Activated CD4-positive, alpha-beta T cell treated with anti-CD3 and anti-CD28 coated beads, Interleukin-2, amount 50 U/mL, for 1 hour (primary cell): ENCODE data around the gene KCNE3.
A peak's percentile ranks its signal among the peaks of the same experiment; 100 is the strongest.

Experiments
- DNase-seq: peaks from one replicate; pipeline ENCODE4 v3.0.0-alpha.2; 2020

KCNE3 gene

DNA sequence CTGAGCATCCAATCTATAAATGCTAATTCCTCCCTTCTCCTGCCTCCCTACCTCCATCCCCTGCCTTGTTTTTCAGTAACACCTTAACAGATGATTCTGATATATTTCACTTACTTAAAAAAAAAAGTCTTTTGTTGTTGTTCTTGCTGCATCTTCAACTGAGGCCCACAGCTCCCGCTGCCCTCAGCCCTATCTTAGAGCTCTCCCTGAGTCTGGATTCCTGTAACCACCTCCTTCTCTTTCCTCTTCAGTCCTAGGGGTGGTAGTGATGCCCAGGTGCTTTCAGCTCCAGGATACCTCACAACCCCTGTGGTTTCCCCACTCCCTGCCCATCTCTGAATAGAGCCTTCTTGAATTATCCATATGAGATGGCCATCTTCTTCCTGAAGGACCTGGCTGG, 3.7 kb upstream of the KCNE3 start:
- DNase-seq = no peak

DNA sequence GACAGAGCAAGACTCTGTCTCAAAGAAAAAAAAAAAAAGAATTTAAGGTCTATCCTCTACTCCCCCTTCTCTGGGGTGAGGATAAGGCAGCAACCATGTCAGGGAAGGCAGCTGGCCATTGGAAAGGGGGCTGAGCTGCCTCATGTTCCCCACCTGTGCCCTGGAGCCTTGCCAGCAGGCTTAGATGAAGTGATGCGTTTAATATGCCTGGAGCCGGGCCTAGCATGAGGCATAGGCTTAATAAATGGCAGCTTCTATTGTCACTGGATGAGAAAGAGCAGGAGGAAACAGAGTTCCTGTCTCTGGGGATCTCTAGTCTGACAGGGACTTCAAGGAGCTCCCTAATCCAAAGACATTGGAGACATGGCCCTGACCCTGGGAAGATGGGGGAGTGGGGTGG, 3.2 kb upstream of the KCNE3 start:
- DNase-seq = no peak

DNA sequence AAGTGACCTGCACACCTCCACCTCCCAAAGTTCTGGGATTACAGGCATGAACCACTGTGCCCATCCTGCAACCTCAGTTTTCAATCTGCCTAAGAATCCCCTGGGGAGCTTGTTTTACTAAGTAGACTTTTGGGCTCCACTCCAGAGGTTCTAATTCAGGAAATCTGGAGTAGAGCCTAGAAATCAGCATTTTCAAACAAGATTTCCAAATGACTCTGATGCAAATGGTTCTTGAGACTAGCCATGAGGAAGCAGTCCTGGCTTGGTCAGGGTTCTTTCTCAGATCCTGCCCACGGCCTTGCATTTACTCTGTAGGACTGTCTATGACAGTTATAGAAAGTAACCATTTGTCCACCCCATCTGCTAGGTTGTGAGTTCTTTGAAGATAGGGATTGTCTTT, 1.6 kb upstream of the KCNE3 start:
- DNase-seq = no peak

DNA sequence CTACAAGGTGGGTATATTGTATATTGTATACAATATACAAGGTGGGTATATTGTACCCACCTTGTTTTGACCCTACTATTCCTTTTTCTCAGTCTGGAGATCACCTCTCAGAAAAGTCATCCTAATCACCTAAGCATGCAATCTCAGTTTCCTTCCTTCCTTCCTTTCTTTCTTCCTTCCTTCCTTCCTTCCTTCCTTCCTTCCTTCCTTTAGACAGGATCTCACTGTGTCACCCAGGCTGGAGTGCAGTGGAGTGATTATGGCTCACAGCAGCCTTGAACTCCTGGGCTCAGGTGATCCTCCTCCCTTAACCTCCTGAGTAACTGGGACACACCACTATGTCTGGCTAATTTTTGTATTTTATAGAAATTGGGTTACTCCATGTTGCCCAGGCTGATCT, 1.2 kb upstream of the KCNE3 start:
- DNase-seq = no peak

DNA sequence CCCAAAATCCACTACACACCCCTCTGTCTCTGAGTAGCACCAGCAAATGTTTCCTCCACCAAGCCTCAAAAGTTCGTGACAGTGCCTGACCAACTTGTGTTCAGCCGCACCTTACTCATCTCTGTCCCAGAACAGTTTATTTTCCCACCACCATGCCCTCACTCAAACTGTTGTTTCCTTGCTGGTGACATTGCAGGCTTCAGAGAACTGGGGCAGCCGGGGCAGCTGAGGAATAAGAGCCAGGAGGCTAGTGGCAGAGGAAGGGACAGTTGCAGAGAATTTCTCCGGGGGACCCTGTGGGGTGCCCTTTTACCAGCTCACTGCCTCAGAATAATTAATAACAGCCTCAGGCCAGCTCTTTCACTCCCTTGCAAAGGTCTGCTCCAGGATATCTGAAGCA, 709 bp upstream of the KCNE3 start:
- DNase-seq = no peak

DNA sequence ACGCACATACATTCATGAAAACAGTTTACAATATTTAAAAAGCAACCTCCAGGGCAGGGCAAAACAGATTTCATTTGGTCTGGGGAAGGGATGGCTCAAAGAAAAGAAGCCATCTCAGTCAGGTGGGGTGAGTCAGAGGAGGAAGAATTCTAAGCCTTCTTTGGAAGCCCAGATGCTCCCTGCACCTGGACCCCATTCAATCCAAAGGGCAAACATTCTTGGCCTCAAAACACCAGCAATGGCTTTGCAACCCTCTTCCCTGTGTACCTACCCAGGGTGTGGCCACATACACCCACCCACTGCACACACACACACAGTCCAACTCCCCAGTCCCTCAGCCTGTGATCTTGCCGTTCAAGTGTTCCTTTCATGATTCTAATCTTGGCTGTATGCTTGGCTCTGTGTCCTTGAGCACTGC, 2.0 kb downstream of the KCNE3 start:
- no peak for DNase-seq

DNA sequence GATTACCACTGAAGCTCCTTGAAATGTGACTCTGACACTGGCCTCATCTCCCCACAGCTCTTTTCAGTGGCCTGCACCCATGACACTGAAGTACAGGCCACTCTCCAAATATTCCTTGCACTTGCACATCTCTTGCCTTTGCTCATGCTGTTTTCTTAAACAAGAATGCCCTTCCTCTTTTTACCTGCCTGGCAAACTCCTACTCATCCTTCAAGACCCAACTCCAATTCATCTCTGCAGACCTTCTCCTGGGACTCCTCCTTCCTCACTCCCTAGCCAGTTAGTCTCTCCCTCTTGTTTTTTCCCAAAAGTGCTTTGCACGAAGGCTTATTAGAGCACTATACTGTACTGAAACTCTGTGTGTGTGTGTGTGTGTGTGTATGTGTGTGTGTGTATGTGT, 2.6 kb downstream of the KCNE3 start:
- no peak for DNase-seq

DNA sequence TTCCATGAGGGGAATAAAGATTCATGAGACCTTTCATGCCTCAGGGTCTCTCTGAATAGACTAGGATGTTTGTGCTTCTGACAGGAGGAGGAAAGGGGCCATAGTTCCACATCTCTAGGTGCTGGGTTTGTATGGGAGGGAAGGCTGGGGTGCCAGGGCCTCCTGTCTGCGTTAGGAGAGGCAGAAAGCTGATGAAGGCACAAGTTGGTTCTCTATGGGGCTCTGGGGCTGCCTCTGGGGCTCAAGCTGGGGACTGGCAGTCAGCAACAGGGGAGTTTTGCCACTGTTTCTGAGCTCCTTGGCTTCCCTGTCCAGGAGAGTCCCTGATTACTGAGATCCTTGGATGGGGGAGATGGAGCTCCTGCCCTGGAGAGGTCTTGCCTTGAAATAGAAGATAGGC, 4.1 kb downstream of the KCNE3 start:
- no peak for DNase-seq

DNA sequence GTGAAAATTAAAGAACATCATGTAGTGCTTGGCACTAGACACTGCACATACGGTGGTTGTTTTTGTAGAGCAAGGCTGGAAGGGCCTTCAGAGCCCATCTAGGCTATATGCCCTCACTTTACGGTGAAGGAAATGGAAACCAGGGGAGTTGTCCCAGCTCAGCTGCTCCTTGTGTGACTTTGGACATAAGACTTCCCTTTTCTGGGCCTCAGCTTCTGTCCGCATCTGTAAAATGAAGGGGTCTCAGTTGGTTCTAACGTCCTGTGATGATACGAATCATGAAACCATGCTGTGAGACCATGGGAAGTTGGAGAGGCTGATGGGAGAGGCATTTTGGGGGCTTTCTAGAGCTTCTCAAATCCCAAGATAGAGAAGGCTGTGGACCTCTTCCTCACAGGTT, 4.7 kb downstream of the KCNE3 start:
- DNase-seq = no peak

DNA sequence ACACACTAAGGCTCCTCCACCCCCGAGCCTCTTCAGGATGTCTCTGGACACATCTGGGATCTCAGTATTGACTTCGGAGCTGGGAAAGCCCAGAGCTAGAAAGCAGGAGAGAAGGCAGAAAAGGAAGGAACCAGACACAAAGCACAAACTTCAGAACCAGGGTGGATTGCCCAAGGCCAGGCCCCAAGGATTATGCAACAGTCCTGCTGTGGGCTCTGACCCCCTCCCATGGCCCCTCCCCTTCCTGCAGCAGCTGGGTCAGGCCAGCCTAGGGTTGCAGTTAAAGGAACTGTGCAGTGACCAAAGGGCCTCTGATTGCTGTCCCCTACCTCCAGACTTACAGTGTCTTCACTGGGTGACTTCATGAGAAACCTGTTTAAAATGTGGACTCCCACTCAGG, 5.3 kb downstream of the KCNE3 start:
- DNase-seq = no peak

DNA sequence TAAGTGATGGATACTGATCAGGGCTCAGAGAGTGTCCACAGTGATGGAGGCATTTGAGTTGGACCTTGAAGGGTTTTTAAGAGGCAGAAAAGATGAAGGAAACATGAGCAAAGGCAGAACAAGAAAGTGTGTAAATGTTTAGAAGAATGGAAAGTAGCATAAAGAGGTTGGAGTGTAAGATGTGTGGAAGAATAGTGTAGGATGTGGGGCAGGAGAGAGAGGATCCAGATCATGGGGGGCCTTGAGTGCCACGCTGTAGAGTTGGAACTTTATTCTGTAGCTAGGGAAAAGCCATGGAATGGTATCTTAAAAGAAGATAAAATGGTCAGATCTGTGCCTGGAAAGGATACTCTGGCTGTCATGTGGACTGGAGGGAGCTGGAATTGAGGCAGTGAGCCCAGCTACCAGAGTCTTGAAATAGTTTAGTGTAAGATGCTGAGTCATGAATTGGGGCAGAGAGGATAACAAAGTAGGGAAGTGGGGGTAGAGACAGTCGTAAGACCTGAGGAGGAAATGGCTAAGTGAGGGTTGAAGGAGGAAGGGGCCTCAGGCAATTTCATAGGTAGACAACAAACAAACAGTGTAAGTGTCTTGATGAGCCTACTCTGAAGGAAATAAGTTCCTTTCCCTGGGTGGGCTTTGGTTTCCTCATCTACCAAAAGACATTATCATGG, 6.7 kb downstream of the KCNE3 start:
- no peak for DNase-seq

DNA sequence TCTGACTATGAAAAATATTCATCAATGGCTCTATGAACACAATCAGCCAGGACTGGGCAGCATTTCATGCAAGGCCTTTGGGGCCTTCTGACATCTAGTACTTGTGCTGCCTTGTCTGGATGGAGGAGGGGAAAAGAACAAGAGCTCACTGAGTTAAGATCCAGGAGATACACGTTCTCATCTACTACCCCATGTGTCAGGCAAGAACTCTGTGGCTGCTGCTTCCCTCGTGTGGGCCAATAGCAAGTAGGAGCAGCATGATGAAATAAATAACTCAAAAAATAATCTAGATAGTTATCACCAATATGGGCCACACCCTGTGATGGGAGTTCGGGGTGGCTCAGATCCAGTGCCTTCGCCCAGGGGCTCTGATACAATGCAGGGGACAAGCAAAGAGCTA, 7.3 kb downstream of the KCNE3 start:
- DNase-seq = no peak

DNA sequence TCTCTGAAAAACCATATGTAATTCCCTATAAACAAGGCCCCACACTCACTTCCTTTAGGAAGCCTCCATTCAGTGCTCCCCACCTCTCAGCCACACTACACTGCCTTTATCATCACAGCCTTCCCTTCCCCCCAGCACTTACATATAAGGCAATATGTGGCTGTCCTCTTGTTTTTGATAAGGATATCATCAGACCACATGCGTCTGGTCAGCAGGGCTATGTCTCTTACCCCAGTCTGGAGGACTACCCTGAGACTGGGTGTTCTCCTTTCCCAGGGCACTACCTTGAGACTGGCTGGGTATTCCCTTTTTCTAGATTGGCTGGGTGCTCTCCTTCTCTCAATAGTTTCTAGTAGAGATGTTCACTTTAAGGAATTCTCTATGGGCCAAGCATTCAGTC, 7.8 kb downstream of the KCNE3 start:
- DNase-seq = no peak

DNA sequence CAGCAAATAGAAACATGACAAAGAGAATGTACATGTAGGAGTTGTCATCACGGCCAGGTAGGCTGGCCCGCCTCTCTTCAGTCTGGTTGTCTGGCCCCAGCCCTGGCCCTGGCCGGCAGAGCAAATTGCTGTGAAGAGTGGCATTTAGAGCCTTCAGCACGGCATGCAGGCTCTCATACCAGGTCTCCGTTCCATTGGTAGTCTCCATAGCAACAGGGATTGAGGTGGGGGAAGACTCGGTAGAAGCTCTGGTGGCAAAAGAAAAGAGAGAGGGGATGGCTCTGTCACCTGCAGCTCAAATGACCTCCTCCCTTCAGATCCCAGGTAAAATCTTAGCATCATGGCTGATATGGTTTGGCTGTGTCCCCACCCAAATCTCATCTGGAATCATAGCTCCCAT, 10.0 kb downstream of the KCNE3 start:
- no peak for DNase-seq

DNA sequence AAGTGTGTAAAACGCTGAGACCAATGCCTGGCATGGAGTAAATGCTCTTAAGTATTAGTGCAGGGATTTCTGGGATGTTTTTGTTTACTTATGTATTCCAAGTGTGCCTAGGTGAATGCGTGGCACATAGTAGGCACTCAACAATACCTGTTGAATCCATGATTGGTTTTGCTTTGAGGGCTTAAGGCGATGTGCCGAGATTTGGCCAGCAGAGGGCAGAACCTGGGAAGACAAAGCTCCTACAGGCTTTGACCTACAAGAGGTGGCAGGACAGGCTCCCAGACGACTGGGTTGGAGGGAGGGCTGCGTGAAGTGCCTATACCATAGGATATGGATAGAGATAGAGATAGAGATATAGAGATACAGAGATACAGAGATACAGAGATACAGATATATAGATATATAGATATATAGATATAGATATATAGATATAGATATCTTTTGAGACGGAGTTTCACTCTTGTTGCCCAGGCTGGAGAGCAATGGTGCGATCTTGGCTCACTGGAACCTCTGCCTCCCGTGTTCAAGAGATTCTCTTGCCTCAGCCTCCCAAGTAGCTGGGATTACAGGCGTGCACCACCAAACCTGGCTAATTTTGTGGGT, 13.9 kb downstream of the KCNE3 start:
- peak; percentile 60 for DNase-seq

DNA sequence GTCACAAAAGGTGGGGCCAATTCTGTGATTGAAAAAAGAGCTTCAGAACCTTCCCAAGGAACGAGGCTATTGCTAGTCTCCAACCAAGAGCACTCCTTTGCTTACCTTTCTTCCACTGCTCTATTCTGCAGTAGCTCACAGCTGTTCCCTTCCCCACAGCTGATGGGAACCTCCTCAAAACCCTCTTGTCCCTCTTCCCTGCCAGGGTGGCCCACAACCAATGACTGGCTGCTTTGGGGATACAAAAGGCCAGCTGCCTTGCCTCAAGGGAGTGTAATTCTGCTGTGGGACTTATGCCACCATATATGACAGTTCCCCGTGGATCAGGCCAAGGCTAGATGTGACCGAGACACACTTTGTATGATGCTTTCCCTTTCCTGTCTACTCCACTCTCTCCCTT, 15.0 kb downstream of the KCNE3 start:
- DNase-seq = no peak

DNA sequence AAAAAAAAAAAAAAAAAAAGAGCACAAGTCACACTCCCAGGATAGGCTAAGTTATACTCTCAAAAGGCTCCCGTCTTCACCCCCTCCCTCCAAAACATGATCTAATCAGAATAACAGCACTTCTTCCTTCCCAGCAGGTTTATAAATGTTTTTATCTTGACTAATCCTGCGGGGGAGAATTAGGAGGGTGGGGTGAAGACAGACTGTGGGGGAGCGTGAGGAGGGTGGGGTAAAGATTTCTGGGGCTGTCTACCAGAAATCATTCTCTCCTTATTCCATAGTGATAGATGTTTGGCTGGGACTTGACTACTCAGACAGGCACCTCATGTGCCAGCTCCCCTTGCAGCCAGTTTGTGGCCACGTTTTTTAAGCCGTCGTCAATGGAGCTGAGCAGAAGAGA, 17.0 kb downstream of the KCNE3 start:
- DNase-seq = no peak

DNA sequence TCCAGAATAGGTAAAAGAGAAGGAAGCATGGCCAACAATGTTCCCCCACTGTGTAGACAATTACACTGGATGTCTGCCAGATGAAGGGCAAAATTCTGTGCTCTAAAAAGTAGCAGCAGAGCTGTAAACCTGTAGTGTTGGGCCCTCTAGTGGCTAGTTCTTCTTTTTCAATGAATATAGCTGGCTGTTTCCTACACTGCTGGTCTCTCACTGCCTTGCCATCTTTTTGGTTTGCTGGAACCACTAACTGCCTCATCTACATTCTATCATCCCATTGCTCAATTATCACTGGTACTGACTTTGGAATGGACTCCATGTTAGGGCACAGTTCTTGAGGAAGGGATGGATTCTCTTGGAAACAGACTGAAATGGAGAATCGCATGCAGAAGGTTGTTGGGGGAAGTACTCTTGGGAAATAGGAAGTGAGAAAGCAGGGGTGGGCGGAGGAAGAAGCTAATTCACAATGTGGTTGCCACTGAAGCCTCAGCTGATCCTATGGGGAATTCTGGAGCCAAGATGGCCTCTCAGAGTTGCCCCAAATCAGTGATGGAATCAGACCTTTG, 17.9 kb downstream of the KCNE3 start:
- peak; percentile 15 for DNase-seq

DNA sequence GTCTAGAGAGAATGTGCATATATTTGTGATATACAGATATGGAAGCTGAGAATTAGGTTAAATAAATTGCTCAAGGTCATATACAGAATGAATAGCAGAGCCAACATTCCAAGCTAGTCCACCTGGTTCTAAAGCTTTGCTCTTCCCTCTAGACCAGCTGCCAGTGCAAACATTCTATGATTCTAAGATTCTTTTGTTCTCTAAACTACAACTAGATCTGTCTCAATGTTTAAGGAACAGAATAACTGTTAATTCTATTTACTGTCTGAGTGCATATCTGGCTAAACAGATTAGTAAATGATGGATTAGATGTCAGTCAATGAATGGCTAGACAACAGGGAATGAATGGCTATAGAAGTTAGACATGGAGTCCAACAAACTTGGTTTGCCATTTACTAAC, 19.6 kb downstream of the KCNE3 start:
- DNase-seq = no peak

DNA sequence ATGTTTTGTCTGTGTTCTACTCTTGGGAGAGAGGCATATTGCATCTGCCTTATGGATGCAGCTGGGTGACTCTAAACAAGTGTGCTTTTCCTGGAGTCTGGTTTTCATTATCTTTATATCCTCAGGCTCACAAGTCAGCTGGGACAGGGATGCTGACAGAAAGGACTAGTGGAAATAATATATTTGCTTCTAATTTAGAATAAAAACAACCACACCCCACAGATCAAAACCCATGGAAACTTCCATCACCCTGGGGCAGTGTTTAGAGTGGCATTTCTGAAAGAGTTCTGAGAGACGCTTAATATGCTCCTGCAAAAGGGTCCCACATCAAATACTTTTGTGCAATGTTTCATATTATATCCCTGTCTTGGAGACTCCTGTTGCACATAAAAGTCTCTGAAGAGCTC, 20.8 kb downstream of the KCNE3 start:
- DNase-seq = no peak

DNA sequence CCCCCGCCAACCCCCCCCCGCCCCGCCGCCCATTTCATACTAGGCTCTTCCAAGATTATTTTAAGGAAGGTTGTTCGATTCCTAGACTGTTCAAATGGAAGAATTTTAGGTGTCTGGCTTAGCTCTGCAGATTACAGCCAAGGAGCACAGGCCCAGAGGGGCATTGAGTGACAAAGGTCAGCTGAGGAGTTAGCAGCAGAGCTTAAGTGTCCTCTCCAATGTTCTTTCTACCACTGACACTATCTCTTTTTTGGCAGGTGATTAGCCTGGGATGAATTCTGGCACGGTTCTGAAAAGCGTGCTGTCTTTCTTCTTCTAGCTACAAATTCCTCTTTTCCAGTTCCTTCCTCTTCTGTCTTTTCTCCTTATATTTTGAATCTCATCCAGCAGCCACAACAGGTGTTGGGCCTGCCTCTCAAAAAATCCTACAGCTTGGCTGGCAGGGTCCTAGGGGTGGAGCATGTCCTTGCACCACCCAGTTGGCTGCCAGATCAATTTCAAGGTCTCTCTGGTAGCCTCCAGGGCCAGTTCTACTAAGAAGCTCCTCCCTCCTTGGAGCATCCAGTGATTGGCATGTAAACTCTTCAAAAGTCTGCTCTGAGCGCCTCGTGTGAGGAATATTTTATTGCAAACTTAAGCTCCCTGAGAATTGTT, 23.0 kb downstream of the KCNE3 start:
- no peak for DNase-seq

DNA sequence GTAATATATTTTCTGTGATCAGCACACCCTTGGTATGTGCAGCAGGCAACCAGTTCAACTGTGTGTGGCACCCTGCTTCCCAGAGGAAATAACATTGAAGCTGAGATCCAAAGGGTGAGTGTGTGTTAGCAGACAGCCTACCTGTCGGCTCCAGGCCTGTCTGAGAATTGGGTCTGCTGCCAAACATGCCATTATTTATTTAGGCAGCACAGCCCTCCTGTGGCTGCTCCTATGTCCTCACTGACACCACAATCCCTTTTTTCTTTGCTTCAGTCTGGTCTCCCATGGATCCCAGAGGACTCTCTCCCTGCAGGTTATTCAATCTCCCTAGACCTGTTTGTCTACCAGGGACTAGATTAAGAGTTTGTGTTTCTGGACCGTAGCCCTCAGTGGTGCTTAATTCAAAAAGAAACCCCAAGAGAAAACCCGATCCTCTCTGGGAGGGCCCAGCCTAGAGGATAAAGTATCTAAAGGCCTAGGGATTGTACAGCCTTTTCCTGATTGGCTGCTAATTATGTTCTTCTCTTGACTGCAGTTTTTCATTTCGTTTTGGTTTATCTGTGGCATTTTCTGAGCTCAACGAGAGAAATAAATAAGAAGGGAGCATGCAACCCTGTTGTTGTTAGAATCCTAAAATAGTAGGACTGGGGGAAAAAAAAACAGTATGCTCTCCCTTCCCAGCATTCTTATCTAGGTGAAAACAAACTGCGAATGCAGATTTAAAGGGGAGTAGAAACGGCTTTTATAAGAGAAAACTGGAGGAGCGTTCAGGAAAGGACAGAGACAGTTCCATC, 24.1 kb downstream of the KCNE3 start:
- DNase-seq = no peak

DNA sequence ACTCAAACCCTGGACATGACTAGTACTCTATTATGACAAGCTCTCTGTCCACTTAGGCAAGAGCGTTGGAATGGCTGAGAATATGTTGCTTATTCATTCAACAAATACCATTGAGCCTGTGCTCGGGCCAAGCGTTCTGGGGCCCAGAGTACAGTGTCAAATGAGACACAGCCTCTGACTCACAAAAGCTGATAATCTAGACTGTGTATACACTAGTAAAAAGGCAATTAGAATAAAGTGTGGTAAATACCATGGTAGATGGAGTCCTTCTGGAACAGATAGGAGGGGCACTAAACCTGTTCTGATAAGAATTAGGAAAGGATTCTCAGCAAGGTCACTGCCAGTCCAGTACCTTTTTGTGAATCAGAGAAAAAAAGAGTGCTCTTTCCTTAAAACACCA, 24.7 kb downstream of the KCNE3 start:
- DNase-seq = no peak

DNA sequence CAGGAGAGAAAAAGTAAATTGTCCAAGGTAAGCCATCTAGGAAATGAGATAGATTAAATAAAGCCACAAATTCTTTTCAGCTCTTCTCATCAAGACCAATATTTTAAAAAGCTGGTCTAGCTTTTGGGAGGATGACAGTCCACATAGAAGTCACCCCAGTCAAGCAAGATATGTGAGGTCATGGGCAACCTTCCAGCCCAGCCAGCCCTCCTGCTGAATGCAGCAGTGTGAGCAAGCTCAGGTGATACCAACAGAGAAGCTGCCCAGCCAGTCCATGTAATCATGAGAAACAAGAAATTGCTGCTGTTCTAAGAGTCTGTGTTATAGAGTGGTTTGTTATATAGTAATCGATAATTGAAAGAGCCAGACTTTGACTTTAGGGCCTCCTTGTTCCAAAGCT, 28.7 kb downstream of the KCNE3 start:
- no peak for DNase-seq
